GM12892 (cell line): ENCODE measurements around the gene HSPB3.

Experiments used
- POLR2A ChIP-seq: IDR thresholded peaks from 2 replicates; pipeline ENCODE4 v1.6.1; 2011; ENCODE audit warnings: low read depth, low read length, control low read depth
- POLR2AphosphoS5 ChIP-seq: IDR thresholded peaks from 2 replicates; pipeline ENCODE4 v1.6.1; 2011; ENCODE audit warnings: low read depth, low read length, control low read depth
- TAF1 ChIP-seq: IDR thresholded peaks from 2 replicates; pipeline ENCODE4 v1.6.1; 2011; ENCODE audit warnings: low read depth, mild to moderate bottlenecking, control low read depth, low read length, borderline replicate concordance

DNA sequence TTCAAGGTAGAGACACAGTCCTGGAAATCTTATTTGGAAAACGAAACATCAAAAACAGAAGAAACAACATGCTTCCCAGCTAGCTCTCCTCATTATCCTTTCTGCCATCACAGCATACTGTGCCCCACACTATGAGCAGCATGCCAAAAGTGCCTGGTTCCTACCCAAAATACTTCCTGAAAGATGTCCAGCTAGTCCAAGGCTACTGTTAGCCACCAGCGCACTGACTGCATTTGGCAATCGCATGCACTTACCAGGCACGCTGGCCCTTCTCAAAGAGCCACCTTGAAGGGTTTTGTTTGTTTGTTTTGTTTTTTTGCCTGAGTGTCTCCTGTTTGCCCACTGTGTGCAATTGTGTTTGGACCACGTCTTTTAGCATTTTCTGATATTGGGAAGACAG, 6.8 kb downstream of the HSPB3 start:
- TF ChIP-seq POLR2AphosphoS5 (no peak), TAF1 (no peak), POLR2A (no peak)
